HCEC 1CT (cell line): ENCODE data around the gene C21orf91.
A peak's percentile ranks its signal among the peaks of the same experiment; 100 is the strongest.

Experiments
- DNase-seq: peaks from one replicate; pipeline ENCODE4 v3.0.0-alpha.2; 2017

C21orf91 gene

DNA sequence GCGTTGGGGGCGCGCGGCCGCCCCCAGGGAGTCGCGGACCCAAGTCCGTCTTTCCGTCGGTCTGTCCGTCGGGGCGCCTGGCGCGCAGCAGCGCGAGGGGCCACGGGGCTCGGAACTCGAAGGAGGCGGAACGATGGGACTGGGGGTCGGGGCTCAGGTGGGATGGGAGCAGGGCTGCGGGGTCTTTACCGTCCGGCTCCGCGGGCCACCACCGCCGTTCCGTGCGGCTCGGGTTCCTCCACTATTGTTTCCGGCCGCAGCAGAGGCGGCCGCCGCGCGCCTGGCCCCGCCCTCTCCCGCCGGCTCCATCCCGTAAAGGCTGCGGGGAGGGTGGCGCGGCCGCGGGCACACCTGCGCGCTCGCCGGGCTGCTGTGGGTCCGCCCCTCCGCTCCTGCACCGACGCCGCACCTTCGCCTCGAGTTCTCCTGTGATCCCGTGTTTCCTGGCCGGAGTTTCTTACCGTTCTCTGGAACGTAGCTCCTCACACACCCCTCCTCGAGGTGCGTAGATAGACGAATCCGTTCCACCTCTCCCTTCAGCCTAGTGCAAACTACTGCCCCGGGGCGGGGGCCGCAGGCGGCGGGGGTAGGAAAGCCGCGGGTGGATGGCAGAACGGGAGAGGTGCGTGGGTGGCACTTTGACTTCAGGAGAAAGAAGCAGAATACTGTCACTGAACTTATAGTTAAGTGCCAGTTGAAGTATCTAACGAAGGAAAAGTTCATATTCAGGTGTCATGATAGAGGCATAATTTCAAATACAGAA lies at the start of gene C21orf91:
C21orf91 (minus strand) TSS at position 243 of the 763 bp plus-strand sequence. CDS start 1,038 bp downstream, outside the sequence.
- DNase-seq = peak; percentile 90

DNA sequence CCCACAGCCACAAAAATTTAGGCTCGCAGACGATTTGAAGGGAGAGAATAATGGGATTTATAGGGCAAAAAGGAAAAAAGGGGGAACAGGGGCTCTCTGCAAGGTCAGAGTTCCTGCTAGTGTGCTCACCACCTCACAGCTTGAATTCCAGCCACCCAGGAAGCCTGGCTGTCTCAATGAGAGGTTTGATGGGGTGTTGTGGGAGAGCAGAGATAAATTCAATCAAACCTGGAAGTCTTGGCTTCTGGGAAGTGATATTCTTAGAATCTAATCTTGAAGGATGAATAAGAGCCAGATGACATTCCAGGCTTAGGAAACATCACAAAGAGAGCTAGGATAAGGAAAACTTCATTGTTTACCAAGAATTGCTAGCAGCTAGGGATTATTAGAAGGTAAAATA lies 47.4 kb upstream of the C21orf91 start:
- no peak for DNase-seq

DNA sequence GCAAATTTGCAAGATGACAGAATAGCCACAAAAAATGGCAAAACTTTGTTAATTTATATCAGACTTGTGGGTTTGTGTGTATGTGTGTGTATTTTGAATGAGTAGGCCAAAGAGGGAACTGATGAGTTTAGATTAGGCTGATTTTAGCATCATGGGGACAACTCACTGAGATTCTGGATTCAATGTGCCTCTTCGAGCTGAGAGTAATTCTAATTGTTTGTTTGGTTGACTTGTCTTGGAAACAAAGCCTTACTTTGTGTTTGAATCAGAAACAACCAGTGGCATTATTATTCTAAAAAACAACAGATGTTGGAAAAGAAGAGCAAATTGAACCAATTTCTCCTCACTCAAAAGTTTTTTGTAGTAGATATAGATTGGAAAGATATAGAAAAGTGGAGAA lies 40.5 kb upstream of the C21orf91 start:
- DNase-seq = no peak

DNA sequence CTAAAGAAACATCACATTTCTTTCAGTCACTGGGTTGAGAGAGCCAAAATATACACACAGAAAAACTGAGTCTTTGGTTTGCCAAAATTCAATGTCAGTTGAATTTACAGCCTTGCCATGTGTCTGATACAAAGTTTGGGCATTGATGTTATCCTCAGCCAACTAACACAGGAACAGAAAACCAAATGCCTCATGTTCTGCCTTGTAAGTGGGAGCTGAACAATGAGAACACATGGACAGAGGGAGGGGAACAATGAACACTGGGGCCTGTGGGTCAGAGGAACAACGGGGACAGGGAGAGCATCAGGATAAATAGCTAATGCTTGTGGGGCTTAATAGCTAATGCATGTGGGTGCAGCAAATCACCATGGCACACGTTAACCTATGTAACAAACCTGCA lies 39.6 kb upstream of the C21orf91 start:
- no peak for DNase-seq

DNA sequence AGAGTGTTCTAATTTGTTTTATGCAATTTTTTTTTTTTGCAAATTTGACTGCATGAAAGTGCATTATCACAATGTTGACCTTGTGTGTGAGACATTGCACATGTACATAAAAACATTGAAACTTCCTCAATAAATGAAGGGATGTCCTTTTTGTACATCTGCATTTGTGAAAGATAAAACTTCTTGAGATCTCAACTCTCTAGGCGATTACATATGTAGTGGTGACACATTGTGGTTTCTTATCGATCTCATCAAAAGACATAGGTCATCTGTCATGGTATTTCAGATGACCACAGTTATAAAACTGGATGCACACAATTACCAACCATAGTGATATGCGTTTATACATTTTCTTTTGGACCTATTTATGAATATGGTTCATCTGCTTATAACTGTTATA lies 35.6 kb upstream of the C21orf91 start:
- DNase-seq = no peak

DNA sequence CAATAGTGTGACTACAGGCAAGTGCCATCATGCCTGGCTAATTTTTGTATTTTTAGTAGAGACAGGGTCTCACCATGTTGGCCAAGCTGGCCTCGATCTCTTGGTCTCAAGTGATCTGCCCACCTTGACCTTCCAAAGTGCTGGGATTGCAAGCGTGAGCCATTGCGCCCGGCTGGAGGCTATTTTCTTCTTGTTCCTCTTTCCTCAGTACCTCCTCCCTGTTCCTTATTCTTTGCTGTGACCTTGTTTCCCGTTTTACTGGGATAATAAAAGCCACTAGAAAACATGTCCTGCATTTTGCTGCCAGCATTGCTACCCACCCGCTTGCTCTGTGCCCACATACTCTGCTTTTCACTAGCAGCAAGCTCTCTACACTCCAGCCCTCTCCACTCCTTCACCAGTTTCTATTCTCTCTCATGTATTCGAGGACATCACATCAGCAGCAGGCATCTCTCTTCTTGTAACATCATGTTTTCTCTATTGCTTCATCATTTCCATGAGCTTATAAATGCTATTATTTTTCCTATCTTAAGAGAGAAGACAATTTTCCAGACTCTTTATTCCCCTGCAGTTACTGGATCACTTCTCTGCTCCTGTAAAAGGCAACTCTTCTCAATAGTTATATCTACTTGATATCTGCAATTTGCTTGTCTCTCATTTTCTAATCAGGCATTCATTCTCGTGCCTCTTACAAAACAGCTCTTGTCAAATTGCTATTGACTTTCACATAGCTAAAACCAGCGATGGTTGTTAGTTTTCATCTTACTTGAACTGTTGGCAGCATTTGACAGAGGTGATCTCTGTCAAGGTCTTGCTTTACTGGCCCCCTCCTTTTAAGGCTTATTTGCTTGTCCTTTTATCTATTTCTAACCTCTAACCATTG lies 34.5 kb upstream of the C21orf91 start:
- DNase-seq = no peak

DNA sequence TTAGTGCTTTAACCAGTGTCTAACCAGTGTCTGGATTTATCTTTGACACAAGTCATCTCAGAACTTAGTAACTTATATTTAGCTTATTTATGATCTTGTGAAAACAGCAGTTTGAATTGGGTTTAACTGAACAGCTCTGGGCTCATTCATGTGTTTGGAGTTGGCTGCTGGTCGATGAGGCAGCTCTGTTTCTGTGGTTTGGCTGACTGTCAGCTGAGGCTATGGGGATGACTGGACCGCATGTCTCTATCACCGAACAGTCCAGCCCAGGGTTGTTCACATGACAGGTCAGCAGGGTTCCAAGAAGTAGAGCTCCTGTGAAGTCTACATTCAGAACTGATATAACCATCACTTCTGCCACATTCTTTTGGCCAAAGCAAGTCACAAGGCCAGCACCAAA lies 29.1 kb upstream of the C21orf91 start:
- DNase-seq = peak; percentile 95

DNA sequence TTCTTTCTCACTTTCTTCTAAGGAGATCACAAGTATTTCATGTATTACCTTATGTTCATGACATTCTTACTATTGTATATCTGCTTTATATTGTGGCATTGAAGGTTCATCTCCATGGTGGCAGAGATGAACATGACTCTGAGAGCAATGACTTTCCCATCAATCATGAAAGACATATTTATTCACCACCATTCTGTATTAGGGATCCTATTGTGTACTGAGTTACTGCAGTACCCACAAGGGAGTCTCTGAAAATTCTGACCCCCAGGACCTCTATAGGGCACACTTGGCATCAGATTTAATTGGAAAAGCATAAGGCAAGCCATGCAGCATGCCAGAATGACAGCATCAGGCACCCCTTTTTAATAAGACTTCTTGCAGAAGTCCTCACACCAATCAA lies 21.9 kb upstream of the C21orf91 start:
- no peak for DNase-seq

DNA sequence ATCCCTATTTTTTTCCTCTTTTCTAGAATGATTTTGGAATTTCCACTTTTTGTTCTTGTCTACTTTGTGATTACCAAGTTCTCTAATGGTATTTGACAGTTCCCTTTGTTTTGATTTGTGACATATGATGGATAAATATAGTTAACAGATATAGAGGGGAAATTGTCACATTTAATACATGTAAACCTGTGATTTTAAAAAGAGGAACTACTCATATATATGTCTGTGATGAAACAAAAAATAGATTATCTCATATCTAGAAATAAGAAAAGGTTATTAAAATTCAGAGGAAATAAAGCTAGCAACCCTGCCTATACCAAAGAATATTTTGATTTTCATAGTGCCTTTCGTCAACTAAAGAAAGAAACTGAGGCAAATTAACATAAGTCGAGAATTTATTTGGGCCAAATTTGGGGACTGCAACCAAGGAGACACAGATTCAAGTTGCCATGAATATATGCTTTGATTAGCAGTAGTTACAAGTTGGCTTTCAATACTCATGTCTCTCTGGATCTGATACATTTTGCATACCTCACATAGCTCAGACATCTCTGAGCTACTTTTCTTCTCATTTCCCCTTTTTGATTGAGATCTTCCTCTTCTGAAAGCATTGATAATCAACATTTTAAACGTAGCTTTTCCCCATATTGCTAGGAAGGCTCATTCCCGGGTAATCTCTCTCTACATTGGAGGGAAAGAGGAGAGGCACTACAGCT lies 15.6 kb upstream of the C21orf91 start:
- no peak for DNase-seq

DNA sequence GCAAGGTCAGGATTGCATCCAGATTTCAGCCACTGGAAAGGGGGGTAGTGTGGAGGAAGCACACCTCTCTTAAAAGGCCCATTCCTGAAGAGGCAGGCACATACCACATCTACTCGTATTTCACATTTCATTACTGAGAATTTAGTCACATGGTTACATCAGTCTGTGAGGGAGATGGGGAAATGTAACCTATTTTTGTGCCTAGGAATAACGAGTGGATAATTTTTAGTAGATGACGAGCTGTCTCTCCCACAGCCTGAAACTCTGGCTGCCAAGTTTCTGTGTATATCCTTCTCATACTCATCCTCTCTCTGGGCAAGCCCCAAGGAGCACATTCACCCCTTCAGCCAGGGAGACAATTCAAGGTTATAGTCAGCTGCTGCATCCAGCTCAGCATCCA lies 10.3 kb upstream of the C21orf91 start:
- DNase-seq = peak; percentile 82

DNA sequence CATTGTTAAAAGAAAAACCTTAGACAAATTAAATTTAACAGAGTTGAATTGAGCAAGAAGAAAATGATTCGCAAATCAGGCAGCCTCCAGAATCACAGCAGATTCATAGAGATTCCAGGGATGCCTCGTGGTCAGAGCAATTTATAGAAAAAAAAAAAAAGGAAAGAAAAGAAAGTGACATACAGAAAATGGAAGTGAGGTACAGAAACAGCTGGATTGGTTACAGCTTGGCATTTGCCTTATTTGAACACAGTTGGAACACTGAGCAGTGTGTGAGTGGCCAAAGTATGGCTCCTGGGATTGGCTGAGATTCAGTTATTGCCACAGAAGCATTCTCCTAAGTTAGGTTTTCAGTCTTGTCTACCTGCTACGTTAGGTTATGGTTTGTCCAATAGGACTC lies 9.1 kb upstream of the C21orf91 start:
- peak; percentile 63 for DNase-seq

DNA sequence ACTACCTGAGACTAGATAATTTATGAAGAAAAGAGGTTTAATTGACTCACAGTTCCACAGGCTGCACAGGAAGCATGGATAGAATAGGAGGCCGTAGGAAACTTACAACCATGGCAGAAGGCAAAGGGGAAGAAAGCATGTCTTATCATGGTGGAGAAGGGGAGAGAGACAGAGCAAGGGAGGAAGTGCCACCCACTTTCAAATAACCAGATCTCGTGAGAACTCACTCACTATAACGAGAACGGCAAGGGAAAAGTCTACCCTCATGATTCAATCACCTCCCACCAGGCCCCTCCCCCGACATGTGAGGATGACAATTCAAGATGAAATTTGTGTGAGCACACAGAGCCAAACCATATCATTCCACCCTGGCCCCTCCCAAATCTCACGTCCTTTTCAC lies 4.7 kb upstream of the C21orf91 start:
- no peak for DNase-seq

DNA sequence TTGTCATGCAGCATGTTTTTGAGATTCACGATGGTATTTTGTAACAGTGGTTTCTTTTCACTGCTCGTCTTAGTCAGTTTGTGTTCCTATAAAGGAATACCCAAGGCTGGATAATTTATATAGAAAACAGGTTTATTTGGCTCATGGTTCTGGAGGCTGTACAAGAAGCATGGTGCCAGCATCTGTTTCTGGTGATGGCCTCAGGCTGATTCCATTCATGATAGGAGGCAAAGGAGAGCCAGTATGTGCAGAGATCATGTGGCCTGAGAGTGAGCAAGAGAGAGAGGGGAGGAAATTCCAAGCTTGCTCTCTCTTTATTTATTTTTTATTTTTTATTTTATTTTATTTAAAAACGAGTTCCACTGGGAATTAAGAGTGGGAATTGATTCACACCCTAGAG lies 2.0 kb upstream of the C21orf91 start:
- no peak for DNase-seq

DNA sequence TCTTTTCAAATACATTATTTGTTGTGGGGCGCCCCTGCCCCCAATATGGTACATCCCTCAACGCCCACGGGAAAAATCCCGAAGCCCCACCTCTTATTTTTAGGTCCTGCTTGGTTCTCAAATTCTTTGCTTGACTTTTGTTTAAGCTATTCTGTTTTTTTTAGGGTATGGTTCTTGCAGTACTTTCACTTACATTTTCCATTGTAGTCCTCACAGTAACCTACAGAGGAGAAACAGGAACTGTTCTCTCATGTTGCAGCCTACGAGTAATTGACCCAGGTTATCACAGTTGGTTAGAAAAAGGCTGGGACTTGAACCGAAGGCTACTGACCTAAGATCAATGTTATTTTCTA lies 697 bp upstream of the C21orf91 start:
- DNase-seq = no peak

DNA sequence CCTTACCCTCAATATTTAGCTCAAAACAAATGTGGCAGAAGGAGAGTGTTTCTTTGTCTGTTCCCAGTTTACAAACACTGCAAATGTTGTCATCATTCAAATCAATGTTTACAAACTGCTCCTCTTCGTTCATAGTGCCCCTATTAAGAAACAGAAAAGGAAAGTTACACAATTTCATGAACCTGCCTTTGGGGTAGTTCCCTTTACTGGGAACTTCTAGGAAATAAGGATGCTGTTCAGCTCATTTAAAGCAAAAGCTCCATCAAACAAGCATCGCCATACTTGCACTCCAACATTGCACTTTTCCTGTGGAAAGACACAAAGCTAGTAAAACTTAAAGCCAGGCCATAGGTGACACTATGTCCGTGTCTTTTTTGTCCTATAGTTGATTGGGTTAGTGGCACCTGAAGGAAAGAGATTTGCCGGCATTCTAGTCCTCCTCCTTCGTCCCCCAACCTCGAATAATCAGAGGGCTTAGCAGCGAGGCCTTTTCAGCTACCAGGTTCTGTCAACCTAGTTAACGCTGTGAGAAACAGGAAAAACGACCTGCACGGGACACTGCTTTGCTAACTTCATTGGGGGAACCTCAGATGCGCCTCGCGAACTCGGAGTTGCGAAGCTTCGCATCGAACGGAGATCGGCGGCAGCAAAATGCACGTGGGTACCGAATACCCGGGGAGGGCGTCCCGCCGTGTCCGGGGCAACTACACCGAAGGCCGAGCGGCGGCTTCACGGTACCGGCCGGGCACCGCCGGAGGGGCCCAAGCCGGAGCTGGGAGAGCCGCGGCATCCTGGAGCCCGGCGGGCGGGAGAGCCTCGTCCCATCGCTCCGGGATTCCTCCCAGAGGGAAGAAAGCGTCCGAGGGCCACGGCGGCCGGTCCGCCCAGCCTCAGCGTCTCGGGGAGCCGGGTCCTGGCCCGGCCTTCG lies 706 bp downstream of the C21orf91 start:
- DNase-seq = peak; percentile 18

DNA sequence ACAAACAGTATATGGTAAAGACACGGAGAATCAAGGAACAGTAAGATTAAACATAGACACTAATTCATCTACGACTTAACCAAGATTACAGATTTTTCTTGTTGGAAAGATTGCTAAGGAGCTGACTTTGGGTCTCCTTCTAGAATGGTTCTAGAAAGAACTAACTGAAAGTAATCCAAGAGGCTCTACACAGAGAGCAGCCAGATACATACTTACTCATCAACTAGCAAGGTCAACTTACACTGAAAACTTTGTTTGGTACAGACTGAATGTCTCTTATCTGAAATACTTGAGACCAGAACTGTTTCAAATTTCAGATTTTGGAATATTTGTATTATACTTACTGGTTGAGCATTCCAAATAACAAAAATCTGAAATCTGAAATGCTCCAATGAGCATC lies 5.8 kb downstream of the C21orf91 start:
- DNase-seq = no peak

DNA sequence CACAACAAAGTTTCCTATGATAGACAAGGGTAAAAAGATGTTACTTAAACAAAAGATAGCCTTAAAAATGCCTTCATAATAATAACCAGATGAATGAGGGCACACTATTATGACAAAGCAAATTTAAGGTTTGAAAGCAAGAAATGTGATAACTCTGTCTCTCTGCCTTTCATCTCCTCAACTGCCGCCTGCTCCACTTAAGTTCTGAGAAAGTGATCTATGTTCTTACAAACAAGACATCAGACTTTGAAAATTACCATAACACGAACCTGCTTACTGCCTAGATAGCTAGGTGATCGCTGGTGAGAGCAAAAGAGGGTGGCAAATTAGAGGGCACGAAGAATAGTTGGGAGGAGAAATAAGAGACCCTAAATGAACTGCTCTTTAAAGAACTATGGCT lies 13.2 kb downstream of the C21orf91 start:
- no peak for DNase-seq

DNA sequence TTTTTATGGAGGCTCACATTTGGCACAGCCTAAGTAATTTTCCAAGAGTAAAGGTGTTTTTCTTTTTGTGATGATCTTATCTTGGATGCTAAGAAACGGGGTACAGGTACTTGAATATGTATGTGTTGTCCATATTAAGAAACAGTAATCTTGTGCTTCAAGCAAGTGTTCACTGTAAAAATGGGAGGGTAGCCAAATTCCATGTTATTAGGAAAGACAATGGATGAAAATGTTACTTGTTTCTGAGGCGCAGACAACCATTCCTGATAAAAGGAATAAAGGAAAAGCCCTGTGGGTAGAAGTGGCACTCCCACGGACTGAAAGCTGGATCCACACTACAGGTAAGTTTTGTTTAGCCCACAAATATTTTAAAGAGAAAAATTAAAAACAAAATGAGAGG lies 15.6 kb downstream of the C21orf91 start:
- no peak for DNase-seq

DNA sequence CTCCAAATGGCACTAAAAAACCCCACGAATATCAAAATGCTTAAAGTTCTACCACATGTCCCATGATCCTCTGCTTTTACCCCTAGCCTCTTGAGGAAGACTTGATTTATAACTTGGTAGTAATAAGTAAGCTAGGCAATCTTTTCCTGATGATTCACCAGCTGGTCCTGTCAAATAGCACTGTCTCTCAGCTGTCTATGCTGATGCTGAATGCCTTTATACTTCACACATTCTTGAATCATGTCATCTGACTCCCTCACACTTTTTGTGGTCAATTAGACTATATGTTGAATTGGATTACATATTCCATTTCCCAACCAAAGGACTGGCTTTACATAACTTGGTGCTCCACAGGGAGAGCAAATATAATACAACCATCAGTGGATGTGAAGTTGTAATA lies 16.6 kb downstream of the C21orf91 start:
- peak; percentile 82 for DNase-seq

DNA sequence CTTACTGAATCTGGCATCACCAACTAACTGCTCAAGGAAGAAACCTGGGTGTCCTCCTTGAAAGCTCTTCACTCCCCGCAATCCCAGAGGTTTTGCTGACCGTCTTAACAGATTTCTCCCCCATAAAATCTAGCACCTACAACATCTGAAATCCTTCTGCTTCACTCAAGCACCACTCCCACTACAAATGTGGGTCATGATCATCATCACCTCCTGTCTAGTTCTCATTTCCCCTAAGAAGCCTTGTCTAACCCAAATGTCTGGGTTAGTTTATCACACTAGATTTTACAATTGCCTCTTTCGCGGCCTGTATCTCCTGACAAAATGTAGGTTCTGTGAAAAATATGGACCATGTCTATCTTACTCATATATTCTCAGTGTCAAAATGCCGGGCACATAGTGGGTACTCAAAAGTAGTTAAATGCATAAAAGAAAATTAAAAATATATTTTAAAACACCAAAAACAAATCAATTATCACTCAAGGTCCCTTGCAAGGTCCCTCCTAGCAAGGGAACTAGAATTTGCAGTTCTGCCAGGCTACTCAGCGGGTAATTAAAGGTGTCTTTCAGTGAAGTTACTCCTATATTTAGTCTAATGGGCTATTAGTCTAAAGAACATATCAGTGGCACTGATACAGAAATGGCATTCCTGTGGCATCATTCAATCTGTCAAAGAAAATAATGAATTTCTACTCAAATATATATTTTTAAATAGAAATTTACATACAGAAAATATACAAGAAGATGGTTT lies 19.6 kb downstream of the C21orf91 start:
- DNase-seq = no peak

DNA sequence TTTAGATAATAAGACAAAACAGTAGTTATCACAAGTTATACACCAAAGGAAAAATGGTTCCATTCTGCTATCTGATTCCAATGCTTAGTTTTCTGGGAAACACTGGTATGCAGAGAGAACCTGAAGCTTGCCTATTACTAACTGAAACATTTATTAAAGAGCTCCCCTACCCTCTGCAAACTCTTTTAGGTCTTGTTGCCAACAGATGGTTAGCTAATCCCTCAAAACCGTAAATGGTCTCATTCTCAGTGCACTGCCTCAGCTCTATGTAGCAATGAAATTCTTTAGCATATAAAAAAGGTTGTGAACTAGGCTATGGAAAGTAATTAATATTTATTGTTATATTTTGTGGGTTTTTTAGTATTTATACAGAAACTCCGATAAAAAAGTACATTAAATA lies 20.4 kb downstream of the C21orf91 start:
- no peak for DNase-seq

DNA sequence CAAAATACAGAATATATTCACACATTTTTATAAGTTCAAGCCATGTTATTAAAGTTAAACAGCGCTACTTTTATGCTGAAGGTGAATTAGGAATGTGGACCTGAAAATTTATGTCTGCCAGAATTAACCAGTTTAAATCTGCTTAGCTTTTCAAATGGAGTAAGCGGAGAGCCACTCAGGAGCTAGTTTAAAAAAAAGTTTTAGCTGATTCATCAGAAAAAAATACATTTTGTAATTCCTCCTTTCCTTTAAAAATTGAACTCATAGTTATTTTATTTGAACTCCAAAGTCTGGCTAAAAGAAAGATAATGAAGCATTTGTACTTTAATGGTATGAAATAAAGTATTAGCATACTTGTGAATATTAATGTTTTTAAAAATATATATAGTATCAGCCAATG lies 21.2 kb downstream of the C21orf91 start:
- DNase-seq = no peak
